Measurements from ENCODE around the gene PTGR3.

Gene PTGR3

DNA sequence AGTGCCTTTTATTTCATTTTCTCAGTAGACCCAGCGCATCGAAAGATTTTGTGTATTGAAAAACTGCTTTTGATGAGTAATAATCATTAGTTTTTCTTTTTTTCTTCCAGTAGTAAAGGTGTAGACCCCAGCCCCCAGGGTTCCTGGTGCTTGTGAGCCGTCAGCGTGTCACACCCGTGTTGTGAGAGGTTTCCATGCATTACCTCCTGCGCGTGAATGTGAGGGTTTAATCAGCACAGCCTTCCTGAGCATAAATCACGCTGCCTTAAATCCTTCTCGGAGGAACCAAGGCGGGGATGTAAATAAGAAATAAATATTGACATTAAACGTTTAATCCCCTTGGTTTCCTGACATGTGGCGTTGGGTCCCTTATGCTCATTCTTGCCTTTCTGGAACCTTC lies 26.0 kb upstream of the PTGR3 start:
- no peak for DNase-seq (ENCODE audit: low spot score)

DNA sequence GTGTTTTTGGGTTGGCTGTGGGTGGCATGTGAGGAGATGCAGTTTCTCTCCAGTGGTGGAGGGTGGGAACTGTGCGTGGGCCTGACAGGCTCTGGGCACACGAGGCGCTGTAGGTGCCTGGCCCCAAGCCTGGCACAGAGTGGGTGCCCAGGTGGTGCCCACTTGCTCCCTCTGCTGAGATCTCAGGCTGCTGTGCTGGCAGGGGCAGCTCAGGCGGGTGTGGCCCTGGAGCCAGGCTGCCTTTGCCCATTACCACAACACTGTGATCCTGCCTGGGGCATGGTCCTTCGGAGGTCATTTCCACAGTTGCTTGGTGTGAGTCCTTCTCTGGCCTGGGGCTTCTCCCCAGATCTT lies 22.1 kb upstream of the PTGR3 start:
- no peak for DNase-seq (ENCODE audit: low spot score)

DNA sequence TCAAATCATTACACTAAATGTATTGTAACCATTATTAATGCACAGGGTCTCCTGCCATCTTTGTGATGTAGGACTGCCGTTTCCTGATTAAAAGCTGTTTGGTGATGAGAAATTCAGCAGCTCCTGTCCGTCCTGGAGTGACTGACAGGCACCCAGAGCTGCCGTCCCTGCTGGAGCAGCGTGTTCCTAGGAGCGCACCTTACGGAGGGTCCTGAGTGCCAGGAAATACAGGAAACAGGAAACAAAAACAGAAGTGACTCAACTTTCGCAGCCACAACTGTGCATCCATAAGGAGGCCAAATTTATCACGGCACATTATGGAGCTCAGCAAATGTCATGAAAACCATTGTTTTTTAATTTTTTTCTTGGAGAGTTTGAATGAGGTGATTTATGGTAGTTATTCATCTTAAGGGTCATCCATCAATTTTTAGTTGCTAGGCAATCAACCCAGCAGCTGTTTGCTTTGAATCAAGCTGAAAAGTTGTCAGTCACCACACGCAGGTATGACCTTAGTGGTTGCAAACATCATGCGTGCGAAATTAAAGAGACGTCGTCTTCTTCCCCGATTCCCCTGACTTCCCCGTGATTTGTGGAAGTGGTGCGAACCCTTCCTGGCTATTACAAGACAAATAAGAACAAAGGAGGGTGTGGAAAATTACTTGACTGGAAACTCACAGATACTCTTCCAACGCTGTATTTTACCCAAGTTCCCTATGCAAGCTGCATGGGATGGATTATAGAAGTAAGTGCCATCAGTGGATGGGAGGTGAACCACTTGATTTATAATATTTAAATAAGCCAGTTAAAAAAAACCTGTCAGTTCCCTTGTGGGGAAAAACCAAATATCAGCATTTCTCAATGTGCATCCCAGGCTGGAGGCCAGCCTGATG lies 21.5 kb upstream of the PTGR3 start:
- DNase-seq (ENCODE audit: low spot score): peak; percentile 92

DNA sequence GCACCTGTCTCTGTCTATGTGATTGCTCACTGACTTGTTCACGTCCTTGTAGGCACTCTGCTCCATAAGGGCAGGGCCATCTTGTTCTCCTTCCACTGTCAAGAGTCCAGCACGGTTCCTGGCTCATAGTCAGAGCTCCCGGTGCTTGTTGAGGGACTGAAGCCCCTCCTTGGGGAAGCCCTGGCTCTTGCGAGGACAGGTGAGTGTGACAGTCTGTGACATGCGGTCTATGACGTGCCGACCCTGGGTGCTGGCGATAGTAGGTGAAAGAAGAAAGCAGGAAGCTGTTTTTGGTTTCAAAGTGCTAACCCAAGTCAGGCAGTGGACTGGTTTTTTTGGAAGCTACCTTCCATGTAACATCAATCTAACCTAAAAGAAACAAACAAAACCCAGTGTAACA lies 20.5 kb upstream of the PTGR3 start:
- DNase-seq (ENCODE audit: low spot score): no peak

DNA sequence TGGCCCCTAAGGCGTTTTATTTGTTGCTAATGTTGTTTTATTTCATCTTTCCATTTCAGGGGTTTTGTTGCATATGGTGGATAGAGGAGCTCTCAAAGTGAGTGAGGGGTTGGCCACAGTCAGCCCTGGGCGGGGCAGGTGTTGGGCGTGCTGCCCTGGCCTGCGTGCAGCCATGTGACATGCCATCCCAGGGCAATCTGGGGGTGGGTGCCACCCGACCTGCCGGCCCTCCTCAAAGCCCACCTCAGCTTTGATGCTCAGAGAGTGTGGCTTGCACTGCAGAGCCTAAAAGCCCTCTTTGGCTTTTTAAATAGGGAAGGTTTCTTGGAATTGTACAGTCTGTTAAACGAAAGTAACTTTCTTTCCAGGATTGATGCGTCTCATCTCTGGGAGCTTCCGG lies 20.0 kb upstream of the PTGR3 start:
- no peak for DNase-seq (ENCODE audit: low spot score)

DNA sequence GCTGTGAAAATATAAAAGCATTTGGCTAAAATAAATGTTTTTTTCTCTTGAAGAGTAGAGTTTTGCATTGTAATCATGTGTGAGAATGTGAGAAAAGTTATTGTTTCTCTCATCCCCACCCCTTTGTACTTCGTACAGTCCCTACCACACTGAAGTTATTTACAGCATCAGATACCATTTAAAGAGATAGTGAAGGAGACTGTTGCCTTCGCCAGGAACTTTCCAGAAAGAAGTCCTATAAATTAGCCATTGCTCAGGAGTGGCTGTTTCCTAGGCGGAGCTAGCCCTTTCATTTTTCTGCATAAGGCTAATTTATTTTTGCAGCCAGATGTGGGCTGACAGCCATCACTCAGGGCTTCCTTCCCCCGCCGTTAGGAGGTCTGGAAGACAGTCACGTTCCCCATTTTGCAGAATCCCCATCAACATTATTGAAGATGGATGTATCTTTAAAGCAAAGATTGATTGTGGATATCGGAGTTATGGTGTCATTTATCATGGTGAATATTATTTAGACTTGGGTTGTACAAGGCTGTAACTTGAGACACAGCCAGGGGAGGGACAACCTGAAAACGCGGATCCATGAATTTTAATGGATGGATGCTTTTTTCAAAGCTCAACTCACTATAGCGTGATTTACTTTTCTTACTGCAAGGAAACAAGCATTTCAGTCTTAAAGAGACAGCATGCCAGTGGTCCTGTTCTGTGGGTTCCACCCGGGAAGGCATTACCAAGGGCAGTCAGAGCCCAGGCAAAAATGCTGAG lies 18.8 kb upstream of the PTGR3 start:
- DNase-seq (ENCODE audit: low spot score): no peak

DNA sequence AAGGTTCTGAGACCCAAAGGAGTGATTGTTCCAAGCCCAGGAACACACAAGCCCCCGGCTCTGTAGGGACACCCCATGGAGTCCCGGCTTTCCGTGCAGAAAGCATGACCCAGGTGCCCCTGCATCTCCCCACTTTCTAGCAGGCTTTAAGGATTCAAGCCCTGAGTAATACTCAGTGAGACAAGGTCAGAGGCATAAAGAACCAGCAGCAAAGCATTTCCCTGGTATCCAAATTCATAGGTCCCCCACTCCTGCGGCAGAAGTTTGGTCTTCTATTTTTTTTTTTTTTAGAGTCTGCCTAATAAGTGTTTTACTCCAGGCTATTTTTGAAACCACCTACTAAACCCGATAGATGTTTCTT lies 18.0 kb upstream of the PTGR3 start:
- DNase-seq (ENCODE audit: low spot score): no peak

DNA sequence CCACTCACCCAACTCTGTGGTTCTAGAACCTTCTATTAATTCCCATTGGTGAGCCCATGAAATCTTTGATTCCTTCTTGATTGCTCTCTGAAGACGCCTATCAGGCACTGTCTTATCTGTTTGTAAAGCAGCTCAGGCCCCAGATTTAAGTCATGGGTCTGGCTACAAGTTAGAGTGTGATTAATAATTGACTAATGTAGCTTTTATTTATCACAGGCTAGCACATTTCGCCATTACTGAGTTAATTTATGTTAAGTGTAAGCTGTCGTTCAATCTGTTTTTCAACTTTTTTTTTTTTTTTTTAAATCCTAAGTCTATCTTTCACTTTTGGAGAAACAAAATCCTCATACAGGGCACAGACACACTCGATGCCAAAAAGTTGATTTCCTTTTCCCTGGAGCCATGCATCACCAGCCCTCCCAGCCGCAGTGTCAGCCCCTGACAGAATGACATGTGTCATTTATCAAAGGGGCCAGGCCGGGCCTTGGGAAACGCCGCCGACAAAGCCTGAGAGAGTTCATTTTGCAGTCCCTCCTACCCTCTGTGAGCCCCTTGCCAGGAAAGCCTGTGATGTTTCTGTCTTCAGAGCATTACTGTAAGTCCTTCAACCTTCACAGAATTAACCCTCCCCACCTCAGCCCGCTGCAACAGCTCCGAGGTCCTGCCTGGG lies 17.5 kb upstream of the PTGR3 start:
- no peak for DNase-seq (ENCODE audit: low spot score)

DNA sequence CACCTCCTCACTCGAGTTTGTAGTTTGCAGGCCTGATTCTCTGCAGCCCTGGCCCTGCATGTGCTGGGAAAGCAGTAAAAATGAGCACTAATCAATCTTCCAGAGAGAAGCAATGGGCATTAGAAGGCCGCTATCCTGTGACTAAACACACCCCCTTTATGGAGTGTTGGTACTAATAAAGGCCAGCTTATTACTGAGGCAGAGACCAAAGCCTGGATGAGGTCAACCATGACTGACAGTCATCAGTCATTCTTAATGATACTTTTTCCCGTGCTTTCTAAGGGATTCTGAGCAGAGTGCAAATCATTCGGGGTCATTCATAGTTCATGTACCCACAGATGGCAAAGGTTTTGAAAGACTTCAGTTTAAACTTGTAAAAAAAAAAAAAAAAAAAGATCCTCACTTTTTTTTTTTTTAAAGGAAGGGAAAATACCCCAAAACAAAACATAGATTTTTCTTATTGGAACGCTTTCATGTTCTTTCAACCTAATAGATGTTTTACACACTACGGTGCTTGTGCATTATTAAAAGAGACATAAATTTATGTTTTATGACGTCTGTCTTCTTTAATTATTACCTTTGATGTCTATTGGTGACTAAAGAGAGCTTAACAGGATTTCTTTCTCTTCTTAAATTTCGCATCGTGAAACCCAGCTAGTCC lies 14.9 kb upstream of the PTGR3 start:
- DNase-seq (ENCODE audit: low spot score): no peak

DNA sequence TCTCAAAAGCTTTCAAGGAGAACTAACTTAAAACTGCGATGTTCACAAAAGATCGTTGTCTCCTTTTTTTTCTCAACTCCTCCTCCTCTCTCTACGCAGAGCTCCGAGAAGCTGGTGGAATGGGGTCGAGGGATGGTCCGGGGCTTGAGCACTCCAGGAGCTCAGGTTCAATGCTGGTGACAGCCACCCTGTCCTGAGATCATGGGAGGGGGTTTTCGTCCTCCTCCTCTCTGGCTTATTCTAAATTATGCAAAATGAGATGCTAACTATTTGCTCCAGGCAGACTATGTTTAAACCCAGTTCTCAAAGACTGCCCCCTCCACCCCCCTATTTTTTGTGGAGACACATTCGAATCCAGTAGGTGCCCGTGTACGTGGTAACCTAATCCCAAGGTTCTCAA lies 13.5 kb upstream of the PTGR3 start:
- no peak for DNase-seq (ENCODE audit: low spot score)

DNA sequence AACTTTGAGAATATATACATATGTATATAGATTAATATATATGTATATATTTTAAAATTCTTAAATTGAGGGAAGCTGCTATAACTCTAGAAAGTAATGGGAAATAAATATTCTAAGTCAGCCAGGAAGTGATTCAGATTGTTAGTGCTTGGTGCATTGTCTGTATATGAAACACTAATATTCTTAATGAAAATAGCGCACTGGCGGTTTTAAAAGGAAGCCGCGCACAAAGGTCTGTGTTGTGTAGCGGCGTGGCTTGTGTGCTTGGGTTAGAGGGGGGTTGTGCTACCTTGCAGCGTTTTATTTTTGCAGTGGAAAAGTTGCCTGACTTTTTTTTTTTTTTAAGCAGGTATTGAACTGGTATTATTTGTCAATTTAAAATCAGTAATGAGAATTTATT lies 13.0 kb upstream of the PTGR3 start:
- peak; percentile 67 for DNase-seq (ENCODE audit: low spot score)

DNA sequence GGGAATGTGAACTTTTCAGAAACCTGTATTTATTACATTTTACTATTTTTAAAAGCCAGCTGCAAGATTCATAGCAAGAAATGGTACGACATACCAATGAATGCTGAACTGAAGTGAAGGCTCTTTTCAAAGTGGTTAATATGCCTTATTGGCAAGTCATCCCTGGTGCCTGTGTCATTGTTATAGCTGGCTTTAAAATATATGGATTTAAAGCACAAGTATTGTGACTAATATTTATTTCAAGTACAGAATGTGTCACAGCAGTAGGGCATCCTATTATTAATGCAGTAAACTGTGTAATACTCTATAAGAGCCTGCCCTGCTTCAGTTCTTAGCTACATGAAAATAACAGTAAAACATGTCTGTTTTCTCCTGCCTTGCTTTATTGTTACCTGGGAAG lies 12.5 kb upstream of the PTGR3 start:
- peak; percentile 39 for DNase-seq (ENCODE audit: low spot score)

DNA sequence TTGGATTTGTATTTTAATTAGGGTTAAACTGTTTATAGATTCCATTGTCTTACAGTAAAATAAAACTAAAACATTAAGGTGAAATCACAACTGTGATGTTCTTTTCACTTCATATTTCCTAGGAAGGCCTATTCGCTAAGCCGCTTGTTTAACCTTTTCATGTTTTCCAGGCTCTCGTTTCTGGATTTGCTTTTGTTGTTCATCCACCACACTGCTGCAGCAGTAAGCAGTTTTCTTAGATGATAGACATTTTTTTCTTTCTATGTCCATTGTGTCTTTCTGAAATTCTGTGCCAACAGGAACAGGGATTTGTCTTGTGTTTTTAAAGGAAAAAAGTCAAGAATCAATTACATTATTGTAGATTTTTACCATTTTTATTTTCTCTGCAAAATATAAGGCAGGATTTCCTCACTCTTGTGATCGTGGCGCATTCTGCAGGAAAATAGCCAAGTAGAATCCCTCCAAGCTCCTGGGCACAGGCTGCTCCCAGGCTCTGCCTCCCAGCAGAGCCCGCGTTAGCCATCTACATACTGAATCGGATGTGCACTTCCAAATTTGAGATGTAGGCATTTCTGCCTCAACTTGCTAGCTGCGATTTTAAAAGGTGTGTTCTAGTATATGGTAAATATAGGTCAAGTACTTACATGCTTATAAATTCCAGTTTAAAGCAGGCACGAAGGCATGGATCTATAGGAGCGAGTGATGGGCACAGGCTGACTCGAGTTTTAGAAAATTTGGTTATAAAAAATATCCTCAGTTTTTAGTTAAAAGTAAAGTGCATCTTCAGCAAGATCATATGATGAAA lies 11.8 kb upstream of the PTGR3 start:
- DNase-seq (ENCODE audit: low spot score): no peak

DNA sequence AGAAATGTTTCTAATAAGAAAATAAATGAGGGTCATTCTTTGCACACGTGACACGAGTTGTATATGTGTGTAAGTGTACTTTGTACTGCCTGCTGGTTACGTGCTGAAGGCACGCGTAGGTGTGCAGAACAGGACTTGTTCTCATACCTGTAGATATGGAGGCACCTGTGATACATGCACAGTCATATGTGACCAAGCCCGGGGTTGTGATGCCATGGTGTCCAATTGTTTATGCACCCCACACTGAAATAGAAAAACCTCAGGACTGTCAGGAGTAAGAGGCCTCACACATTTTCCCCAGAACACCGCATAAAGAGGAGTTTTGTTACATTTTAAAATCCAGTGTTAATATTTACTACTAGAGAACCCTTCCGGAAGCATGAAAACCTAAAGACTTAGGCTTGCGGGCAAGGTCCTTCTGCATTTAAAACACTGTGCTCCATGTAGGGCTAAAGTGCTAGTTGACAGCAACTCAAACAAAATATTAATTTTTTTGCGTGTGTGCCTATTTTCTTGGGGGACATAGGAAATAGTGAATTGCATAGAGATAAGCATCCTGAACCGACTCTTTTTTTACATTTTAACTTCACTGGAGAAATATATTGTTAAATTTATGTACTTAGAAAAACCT lies 10.9 kb upstream of the PTGR3 start:
- DNase-seq (ENCODE audit: low spot score): no peak

DNA sequence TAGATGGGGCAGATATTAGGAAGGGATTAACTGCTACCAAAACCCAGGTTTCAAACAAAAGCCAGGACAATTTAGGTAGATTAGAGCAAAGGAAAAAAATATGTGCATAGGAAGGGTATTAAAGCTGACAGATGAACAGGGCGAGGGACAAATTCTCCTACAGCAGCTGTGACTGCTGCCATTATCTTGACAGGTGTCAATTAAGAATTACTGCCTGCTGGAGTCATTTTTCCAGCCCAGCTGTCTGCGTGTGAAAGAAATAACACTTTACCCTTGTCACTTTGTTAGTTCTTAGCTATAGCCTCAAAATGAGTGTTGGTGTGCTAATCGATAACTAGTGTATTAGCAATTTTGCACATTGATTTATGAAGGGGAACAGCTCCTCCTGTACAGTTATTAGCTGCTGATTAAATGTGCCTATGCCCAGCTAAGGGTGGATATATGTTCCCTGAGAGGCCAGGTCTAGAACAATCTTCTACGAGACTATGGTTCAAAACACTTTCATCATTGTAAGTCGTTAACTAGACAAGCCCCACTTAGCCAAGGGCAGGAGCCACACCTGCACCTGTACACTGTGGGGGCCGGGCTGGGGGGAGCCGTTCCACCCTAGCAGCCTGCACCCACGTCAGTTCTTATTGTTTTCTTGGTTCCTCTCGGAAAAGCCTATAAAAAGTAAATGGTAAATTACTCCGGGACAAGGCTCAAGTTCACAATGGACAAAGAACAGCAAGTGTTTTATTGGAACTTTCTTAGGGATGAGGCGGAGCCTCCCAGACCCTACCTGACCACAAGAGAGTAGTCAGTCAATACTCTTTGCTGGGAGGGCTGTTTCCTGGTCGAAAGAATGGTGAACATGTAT lies 9.4 kb upstream of the PTGR3 start:
- DNase-seq (ENCODE audit: low spot score): no peak

DNA sequence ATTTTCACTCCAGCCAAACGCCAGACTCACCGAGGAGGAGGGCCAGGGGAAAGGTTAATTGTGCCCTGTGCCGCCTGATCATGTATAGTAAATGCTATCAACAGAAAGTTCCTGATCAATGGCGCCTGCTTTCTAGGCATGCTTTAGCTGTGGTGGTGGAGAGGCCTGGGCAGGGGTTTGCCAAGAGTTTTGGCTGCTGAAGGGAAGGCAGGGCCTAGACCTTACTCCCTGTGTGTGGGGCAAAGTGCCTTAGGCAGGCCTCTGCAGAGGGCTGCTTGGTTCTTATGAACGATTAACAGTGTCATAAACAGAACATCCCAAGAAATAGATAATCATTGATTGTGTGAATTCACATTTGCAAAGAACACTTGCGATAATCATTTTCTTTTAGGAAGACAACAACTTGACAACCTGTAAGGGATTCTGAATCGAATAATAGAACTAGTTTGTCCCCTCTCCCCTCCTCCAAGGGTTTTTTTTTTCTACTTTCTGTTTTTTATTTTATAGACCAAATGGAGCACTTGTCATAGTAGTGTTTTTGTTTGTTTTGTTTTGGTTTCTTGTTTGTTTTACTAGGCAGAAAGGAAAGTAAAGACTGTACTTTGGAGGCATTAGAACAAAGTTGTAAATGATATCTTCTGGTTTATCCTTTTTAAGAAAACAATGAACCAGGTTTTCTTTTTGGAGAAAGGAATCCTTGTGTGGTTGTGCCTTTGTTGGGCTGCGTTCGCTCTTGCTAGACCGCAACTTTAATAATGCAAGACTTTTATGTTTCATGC lies 8.2 kb upstream of the PTGR3 start:
- no peak for DNase-seq (ENCODE audit: low spot score)

DNA sequence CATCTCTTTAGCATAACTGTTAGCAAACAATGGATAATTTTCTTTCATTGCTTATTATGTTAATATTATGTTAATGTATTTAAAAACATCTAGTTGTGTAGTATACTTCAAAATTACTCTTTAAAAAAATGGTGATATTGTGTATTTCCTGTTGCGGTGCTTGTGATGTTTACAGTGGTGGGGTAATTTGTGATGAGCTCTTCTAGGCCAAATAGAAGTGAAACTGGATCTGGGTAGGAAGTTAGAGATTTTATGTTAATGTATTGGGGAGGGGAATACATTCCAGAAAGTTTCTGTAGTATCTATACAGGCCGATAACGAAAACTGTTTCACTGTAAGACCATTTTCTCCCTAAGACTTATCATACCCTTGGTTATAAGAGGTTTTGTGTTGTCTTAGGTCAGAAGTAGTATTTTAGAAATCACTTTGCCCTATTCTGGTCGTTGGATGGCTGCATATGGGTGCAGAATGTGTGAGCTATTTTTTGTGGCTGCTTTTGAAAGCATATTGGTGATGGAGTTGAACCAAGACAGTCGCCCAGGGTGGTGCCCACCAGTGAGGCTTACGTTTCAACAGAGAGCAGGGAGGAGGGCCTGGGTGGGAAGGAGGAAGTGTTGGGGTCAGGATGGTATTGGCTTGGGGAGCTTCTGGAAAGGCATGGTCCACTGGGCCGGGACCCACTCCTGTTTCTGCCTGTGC lies 7.4 kb upstream of the PTGR3 start:
- DNase-seq (ENCODE audit: low spot score): no peak

DNA sequence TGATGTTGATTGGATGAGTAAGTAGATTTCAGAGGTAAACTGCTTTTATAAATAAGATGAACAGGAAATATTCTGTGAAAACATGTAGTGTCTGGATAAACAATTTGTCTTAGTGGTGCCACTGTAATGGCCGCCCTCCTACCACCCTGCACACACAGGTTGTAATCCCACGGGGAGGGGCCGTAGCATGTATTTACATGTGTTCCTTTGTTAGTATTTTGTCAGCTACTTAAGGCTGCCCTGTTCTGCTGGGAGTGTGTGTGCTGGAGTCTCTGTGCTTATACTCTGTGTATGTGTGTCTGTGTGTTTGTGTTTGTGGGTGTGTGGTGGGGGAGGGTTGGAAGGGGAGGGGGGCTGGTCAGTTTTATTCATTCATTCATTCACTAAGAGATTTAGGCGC lies 6.7 kb upstream of the PTGR3 start:
- no peak for DNase-seq (ENCODE audit: low spot score)

All from kidney capillary endothelial cell (primary cell).